Smooth muscle cell (in vitro differentiated cells): ENCODE data around the gene MRPL54. TPM values are rescaled to one million over a fixed set of nuclear protein-coding genes. Genes with fewer than 3 reads are reported as not detected.
A peak's percentile ranks its signal among the peaks of the same experiment; 100 is the strongest.

ENCODE experiments used
- DNase-seq: peaks from one replicate; lab custom pipeline; 2025; ENCODE audit not compliant: unreplicated experiment; lab: John Stamatoyannopoulos, UW
- H2AFZ ChIP-seq: fragments of 200-600 bp; sonication (generic); 2 replicates; pipeline ENCODE4 v1.6.0; 2016; ENCODE audit warnings: antibody characterized with exemption, low read depth, mild to moderate bottlenecking
- H3F3A ChIP-seq: fragments of 200-600 bp; sonication (generic); 2 replicates; pipeline ENCODE4 v1.6.0; 2017; ENCODE audit warnings: antibody characterized with exemption, low read depth
- H3K27ac ChIP-seq: fragments of 200-600 bp; sonication (generic); 2 replicates; pipeline ENCODE4 v1.5.1; 2016; ENCODE audit warnings: low read depth, mild to moderate bottlenecking
- H3K27me3 ChIP-seq: fragments of 200-600 bp; sonication (generic); 2 replicates; pipeline ENCODE4 v1.6.1; 2016; ENCODE audit warnings: low read depth, mild to moderate bottlenecking
- H3K36me3 ChIP-seq: fragments of 200-600 bp; sonication (generic); 2 replicates; pipeline ENCODE4 v1.5.1; 2016; ENCODE audit warnings: low read depth
- H3K4me1 ChIP-seq: fragments of 200-600 bp; sonication (generic); 2 replicates; pipeline ENCODE4 v1.5.1; 2016; ENCODE audit warnings: low read depth
- H3K4me2 ChIP-seq: fragments of 200-600 bp; sonication (generic); 2 replicates; pipeline ENCODE4 v1.6.0; 2016; ENCODE audit warnings: mild to moderate bottlenecking
- H3K4me3 ChIP-seq: fragments of 200-600 bp; sonication (generic); 2 replicates; pipeline ENCODE4 v1.5.1; 2016; ENCODE audit warnings: mild to moderate bottlenecking
- H3K79me2 ChIP-seq: fragments of 200-600 bp; sonication (generic); 2 replicates; pipeline ENCODE4 v1.6.0; 2016; ENCODE audit warnings: low read depth, mild to moderate bottlenecking
- H3K9ac ChIP-seq: fragments of 200-600 bp; sonication (generic); 2 replicates; pipeline ENCODE4 v1.6.0; 2016; ENCODE audit warnings: low read depth
- H3K9me3 ChIP-seq: fragments of 200-600 bp; sonication (generic); replicated peaks from 2 replicates; pipeline ENCODE4 v1.5.1; 2016; ENCODE audit warnings: low read depth
- H4K20me1 ChIP-seq: fragments of 200-600 bp; sonication (generic); 2 replicates; pipeline ENCODE4 v1.6.0; 2016; ENCODE audit warnings: low read depth
- WGBS: methylation state at CpG from one replicate; pipeline ENCODE4 v1.1.7; 2016; ENCODE audit warnings: low lambda C conversion rate; 5-methylcytosine and 5-hydroxymethylcytosine counted together
- polyA plus RNA-seq: library from polyadenylated mRNA; unstranded; fragments of >200 nt; fragmentation: Nextera tagmentation; extraction: Ambion mirVana; gene quantifications from 2 replicates; pipeline ENCODE4 v1.2.1, GENCODE V29; 2016
- total RNA-seq: library from RNA; depleted of rRNA; stranded (reverse); fragments of >200 nt; gene quantifications from 2 replicates; pipeline ENCODE4 v1.2.3, GENCODE V29; 2014
- TF ChIP-seq, protein P1 (sequence below): fragments of 200-600 bp; sonication (generic); IDR thresholded peaks from 2 replicates; pipeline ENCODE4 v1.5.1; 2017; ENCODE audit warnings: borderline replicate concordance, mild to moderate bottlenecking, antibody characterized with exemption; ENCODE audit not compliant: insufficient read depth, poor library complexity, severe bottlenecking

The MRPL54 gene
- total and polyA plus RNA-seq, 2 experiments from 2014 or later: 19.5 to 60.8 TPM

DNA sequence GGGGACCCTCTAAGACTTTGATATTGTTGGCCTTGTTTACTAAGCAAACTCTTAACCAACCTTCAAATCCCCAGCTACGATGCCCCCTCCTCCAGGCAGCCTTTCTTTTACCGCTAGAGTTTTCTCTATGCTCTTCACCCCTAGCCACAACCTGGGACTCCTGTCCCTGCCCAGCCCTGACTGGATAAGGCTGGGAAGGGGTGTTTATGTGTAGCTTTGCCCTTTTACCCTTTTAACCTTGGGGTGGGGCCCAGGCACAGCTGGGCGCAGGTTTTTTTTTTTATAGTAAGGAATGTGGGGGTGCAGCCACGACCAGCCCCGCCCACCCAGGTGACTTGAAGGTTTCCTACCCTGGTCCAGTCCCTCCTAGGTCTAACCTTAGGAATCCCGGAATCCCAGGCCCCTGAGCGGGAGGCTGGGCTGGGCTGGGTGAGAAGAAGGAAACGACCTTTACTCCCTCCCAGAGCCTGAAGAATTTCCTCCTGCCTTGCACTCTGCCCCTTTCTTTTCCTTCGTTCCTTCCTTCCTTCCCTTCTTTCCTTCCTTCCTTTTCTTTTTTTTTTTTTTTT is 42.0 kb upstream of the MRPL54 start:
- TF ChIP-seq, protein P1, sequence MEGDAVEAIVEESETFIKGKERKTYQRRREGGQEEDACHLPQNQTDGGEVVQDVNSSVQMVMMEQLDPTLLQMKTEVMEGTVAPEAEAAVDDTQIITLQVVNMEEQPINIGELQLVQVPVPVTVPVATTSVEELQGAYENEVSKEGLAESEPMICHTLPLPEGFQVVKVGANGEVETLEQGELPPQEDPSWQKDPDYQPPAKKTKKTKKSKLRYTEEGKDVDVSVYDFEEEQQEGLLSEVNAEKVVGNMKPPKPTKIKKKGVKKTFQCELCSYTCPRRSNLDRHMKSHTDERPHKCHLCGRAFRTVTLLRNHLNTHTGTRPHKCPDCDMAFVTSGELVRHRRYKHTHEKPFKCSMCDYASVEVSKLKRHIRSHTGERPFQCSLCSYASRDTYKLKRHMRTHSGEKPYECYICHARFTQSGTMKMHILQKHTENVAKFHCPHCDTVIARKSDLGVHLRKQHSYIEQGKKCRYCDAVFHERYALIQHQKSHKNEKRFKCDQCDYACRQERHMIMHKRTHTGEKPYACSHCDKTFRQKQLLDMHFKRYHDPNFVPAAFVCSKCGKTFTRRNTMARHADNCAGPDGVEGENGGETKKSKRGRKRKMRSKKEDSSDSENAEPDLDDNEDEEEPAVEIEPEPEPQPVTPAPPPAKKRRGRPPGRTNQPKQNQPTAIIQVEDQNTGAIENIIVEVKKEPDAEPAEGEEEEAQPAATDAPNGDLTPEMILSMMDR: no peak
- DNase-seq: no peak
- Histone ChIP-seq H3K9me3 (no peaks in the 10 kb centered on the region), H3F3A (no peaks in the 10 kb centered on the region), H3K27ac (no peak overlapping the region), H3K4me2 (no peak overlapping the region), H3K4me1 (peaks cover 7% of the 10 kb centered on the region), H3K36me3 (no peaks in the 10 kb centered on the region), H3K79me2 (no peaks in the 10 kb centered on the region), H3K27me3 (peaks cover 35% of the 10 kb centered on the region), H2AFZ (no peak overlapping the region), H4K20me1 (no peaks in the 10 kb centered on the region), H3K4me3 (peak overlapping the region; percentile 31), H3K9ac (no peak overlapping the region)
- WGBS: 47% methylated on average over 9 of the region's 9 CpGs

DNA sequence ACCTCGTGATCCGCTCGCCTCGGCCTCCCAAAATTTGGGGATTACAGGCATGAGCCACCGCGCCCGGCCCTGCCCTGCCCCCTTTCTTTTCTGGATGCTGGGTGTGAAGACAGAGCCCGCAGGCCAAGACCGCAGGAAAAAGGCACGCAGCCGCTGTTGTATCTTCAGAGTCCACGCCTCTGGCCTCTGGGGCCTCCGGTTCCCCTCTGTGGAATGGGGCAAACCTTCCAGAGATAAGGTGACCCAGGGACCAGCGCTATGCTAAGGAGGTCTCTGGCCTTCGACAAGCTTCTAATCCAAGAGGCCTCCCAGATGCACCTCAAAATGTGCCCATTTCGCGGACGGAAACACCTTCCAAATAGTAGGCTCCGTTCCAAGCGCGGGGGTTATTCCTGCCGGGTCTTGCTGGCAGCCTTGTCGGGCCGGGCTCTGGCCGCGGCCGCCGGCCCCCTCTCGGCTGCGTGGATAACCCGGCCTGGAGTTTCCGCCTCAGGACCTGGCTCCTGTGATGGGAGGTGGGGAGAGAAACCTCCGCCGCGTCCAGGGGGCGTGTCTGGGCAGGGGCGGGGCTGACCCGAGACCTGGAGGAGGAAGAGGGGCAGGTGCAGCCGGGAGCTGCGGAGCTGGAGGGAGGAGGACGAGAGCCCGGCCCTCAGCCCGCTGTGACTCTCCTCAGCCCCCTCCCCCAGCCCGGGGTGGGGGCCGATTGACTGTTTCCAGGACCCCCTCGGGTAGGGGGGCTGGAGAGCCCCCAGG is 41.2 kb upstream of the MRPL54 start:
- Histone ChIP-seq H3K4me3 (peak overlapping the region; percentile 48), H3K36me3 (no peaks in the 10 kb centered on the region), H3K79me2 (no peaks in the 10 kb centered on the region), H3F3A (no peaks in the 10 kb centered on the region), H2AFZ (no peak overlapping the region), H3K4me2 (peak overlapping the region; percentile 75), H3K9ac (no peak overlapping the region), H3K27ac (no peak overlapping the region), H4K20me1 (no peaks in the 10 kb centered on the region), H3K27me3 (peaks cover 41% of the 10 kb centered on the region), H3K4me1 (peaks cover 7% of the 10 kb centered on the region), H3K9me3 (no peaks in the 10 kb centered on the region)
- DNase-seq: peak; percentile 8
- WGBS: 35% methylated on average over 35 of the region's 46 CpGs
- TF ChIP-seq, protein P1: no peak

DNA sequence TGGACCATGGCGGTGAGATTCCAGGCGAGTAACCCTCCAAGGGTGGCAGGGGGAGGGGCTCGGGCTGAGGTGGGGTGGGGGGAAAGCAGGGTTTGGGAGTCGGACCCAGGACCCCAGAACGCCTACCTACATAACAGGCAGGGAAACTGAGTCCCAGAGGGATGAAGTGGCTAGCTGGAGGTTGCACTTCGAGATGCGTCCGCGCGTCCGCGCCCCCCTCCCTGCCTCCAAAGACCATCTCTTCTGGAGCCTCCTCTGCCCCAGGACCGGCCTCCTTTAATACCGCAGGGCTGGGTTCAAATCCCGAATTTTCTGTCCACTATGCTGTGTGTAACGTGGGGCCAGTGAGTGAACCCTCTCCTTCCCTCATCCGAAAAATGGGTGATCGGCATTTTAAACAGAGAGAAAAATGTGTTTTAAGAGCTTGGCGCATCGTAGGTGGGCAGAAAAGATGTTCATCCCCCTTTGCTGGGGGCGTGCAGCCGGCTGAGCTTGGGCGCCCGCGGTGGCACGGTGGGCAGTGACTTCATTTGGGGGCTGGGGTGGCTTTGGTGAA is 40.5 kb upstream of the MRPL54 start:
- Histone ChIP-seq H3K79me2 (no peaks in the 10 kb centered on the region), H3K27ac (no peak overlapping the region), H4K20me1 (no peaks in the 10 kb centered on the region), H3K27me3 (peaks cover 41% of the 10 kb centered on the region), H3K4me3 (peak overlapping the region; percentile 48), H3K9me3 (no peaks in the 10 kb centered on the region), H3K36me3 (no peaks in the 10 kb centered on the region), H3K4me1 (peaks cover 7% of the 10 kb centered on the region), H2AFZ (no peak overlapping the region), H3K4me2 (peak overlapping the region; percentile 75), H3F3A (no peaks in the 10 kb centered on the region), H3K9ac (no peak overlapping the region)
- TF ChIP-seq, protein P1: no peak
- DNase-seq: no peak
- 6% methylated on average over 22 of the region's 26 CpGs for WGBS
